Measurements from ENCODE around the gene SERPINB3.
A peak's percentile ranks its signal among the peaks of the same experiment; 100 is the strongest.
"Not testable (repeated sequence)": the region's sequence is repeated elsewhere in the genome, so short reads cannot be mapped to it uniquely, and the experiment has no call there.

SERPINB3 gene

GRCh38 chr18:63661750-63662149, at the start of gene SERPINB3:
Gene SERPINB3 (minus strand): TSS chr18:63661893. CDS start chr18:63661216, 677 bp downstream.
- not testable (repeated sequence) for DNase-seq (ENCODE audit: low read depth, low spot score)

GRCh38 chr18:63708650-63709049, 47.0 kb upstream of the SERPINB3 start:
- DNase-seq (ENCODE audit: low read depth, low spot score), result no peak

- DNase-seq (ENCODE audit: low read depth, low spot score), result no peak
Measured at GRCh38 chr18:63707816-63708215, 46.1 kb upstream of the SERPINB3 start.

- DNase-seq (ENCODE audit: low read depth, low spot score), result no peak
Measured at GRCh38 chr18:63705401-63705800, 43.7 kb upstream of the SERPINB3 start.

GRCh38 chr18:63702660-63703059, 41.0 kb upstream of the SERPINB3 start, which contains the start of gene SERPINB11:
Gene SERPINB11 (plus strand): TSS chr18:63702960. CDS start chr18:63710194, 7,234 bp downstream.
- no peak for DNase-seq (ENCODE audit: low read depth, low spot score)

GRCh38 chr18:63701952-63702351, 40.3 kb upstream of the SERPINB3 start:
- no peak for DNase-seq (ENCODE audit: low read depth, low spot score)

GRCh38 chr18:63700501-63700900, 38.8 kb upstream of the SERPINB3 start:
- no peak for DNase-seq (ENCODE audit: low read depth, low spot score)

- DNase-seq (ENCODE audit: low read depth, low spot score), result no peak
Measured at GRCh38 chr18:63697097-63697660, 35.5 kb upstream of the SERPINB3 start.

- no peak for DNase-seq (ENCODE audit: low read depth, low spot score)
Measured at GRCh38 chr18:63689064-63689463, 27.4 kb upstream of the SERPINB3 start.

- DNase-seq (ENCODE audit: low read depth, low spot score), result no peak
Measured at GRCh38 chr18:63686871-63687270, 25.2 kb upstream of the SERPINB3 start.

- no peak for DNase-seq (ENCODE audit: low read depth, low spot score)
Measured at GRCh38 chr18:63684718-63685117, 23.0 kb upstream of the SERPINB3 start.

- no peak for DNase-seq (ENCODE audit: low read depth, low spot score)
Measured at GRCh38 chr18:63683890-63684289, 22.2 kb upstream of the SERPINB3 start.

- DNase-seq (ENCODE audit: low read depth, low spot score), result peak; percentile 15
Measured at GRCh38 chr18:63683152-63683551, 21.5 kb upstream of the SERPINB3 start.

- no peak for DNase-seq (ENCODE audit: low read depth, low spot score)
Measured at GRCh38 chr18:63681449-63682340, 20.0 kb upstream of the SERPINB3 start.

GRCh38 chr18:63679820-63680606, 18.3 kb upstream of the SERPINB3 start:
- no peak for DNase-seq (ENCODE audit: low read depth, low spot score)

GRCh38 chr18:63677500-63678225, 16.0 kb upstream of the SERPINB3 start:
- DNase-seq (ENCODE audit: low read depth, low spot score), result no peak

- peak; percentile 12 for DNase-seq (ENCODE audit: low read depth, low spot score)
Measured at GRCh38 chr18:63676526-63677323, 15.0 kb upstream of the SERPINB3 start.

- DNase-seq (ENCODE audit: low read depth, low spot score), result no peak
Measured at GRCh38 chr18:63664571-63664970, 2.9 kb upstream of the SERPINB3 start.

GRCh38 chr18:63658920-63659319, 2.8 kb downstream of the SERPINB3 start:
- DNase-seq (ENCODE audit: low read depth, low spot score), result not testable (repeated sequence)

- not testable (repeated sequence) for DNase-seq (ENCODE audit: low read depth, low spot score)
Measured at GRCh38 chr18:63650271-63650670, 11.4 kb downstream of the SERPINB3 start.

GRCh38 chr18:63648241-63648640, 13.5 kb downstream of the SERPINB3 start:
- no peak for DNase-seq (ENCODE audit: low read depth, low spot score)

All from iPS DF 19.7 (cell line).